HL-60/S4 treated with retinoic acid at 250 ng/mL for 4 days and 3 days (cell line): ENCODE results near the gene CAMP.
"Not testable (repeated sequence)": the region's sequence is repeated elsewhere in the genome, so short reads cannot be mapped to it uniquely, and the experiment has no call there.

Experiments used
- in situ Hi-C: fragments of 300-500 bp; cut with MboI; formaldehyde crosslinking; loops from 2 replicates; pipeline ENCODE4 v1.7.0; 2022; ENCODE audit warnings: low sequenced_read_pairs

The CAMP gene

DNA sequence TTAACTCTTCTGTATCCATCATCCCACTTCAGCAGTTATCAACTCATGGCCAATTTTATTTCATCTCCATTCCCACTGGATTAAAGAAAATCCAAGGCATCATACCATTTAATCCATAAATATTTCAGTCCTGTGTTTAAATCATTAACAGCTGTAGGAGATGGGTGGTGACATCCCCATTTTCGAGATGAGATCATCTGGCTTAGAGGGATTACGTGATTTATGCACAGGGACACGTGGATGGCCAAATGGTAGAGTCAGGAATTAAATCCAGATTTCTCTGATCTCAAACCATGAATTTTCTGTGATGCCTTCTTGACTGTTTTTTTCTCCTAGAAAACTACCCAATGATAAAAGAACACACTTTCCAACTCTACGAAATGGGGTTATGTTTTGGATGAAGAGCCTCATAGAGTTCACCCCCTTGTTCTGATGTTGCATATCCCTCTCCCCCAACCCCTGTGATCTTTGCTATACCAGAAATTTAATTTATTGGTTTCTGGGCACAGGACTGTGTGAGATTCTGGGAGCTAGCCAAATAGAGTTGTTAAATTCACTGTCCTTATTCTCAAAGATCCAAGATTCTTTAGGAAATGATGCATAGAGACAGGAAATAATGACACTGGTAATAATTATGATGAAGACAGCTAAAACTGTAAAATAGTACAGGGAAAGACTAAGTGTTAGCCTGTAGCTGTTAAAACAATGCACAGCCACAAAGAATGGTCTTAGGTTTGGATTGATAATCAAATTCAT is 25.0 kb downstream of the CAMP start:
- in situ Hi-C loops = no loop called here

DNA sequence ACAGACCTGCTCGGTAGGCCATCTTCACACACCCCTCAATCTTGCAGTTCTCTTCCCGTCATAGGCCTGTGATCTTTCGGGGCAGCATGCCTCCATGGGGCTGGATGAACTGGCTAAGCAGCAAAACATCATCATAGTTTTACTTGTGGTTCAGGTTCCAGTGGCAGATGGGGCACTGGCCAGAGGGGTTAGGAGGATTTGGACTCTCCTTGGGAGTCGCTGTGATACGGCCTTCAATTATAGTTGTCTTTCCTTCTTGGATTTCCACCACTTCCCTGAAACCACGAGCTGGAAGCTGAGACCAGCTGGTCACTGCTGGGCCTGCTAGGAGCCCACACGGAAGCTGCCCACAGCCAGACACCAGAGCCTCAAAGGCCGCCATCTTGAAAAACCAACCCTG is 33.3 kb downstream of the CAMP start:
- in situ Hi-C loops = no loop called here

DNA sequence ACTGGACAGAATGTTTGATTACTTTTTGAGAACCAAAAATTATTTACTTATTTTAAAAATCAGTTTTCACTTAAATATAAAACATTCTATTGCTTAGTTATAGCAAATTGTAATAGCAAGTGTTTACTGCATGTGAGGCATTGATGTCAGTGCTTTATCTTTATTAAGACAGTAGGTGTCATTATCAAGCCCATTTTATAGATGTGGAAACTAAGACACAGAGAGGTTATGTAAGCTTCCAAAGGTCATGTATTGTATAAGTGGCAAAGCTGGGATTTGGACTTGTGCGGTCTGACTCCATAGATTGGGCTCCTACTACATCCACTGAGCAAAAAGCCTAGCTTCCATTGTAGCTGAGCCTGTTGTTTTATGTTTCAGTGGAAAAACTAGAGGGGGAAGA is 35.2 kb downstream of the CAMP start:
- in situ Hi-C loops = no loop called here

DNA sequence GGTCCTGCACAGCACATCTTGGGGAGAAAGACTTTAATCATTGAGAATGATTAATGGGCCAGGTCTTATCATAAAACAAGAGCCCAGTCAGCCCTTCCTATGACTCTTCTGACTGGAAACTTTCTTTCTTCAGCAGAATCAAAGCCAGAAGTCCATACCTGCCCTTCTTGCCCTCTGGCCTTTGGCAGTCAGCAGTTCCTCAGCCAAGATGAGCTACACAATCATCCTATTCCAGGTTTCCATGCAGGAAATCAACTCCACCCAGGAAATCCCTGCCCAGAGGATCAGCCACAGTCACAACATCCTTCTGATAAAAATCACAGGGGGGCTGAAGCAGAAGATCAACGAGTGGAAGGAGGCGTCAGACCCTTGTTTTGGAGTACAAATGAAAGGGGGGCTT is 44.5 kb downstream of the CAMP start:
- in situ Hi-C loops = loop anchor here (10.0 kb wide), 1 partner anchor 167 kb away; the partner anchor contains the start of gene PLXNB1

DNA sequence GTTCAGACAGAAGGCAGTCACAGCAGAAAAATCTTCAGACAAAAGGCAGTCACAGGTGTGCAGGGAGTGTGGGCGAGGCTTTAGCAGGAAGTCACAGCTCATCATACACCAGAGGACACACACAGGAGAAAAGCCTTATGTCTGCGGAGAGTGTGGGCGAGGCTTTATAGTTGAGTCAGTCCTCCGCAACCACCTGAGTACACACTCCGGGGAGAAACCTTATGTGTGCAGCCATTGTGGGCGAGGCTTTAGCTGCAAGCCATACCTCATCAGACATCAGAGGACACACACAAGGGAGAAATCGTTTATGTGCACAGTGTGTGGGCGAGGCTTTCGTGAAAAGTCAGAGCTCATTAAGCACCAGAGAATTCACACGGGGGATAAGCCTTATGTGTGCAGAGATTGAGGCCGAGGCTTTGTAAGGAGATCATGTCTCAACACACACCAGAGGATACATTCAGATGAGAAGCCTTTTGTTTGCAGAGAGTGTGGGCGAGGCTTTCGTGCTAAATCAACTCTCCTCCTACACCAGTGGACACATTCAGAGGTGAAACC is 45.2 kb downstream of the CAMP start:
- in situ Hi-C loops = loop anchor here (10.0 kb wide), 1 partner anchor 166 kb away; the partner anchor contains the start of gene PLXNB1

DNA sequence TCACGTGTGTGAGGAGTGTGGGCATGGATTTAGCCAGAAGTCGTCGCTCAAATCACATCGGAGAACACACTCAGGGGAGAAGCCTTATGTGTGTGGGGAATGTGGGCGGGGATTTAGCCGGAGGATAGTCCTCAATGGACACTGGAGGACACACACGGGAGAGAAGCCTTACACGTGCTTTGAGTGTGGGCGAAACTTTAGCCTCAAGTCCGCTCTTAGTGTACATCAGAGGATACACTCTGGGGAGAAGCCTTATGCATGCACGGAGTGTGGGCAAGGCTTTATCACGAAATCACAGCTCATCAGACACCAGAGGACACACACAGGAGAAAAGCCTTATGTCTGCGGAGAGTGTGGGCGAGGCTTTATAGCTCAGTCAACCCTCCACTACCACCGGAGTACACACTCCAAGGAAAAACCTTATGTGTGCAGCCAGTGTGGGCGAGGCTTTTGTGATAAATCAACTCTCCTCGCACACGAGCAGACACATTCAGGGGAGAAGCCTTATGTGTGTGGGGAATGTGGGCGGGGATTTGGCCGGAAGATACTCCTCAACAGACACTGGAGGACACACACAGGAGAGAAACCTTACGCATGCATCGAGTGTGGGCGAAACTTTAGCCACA is 45.8 kb downstream of the CAMP start:
- in situ Hi-C loops = loop anchor here (10.0 kb wide), 1 partner anchor 166 kb away; the partner anchor contains the start of gene PLXNB1

DNA sequence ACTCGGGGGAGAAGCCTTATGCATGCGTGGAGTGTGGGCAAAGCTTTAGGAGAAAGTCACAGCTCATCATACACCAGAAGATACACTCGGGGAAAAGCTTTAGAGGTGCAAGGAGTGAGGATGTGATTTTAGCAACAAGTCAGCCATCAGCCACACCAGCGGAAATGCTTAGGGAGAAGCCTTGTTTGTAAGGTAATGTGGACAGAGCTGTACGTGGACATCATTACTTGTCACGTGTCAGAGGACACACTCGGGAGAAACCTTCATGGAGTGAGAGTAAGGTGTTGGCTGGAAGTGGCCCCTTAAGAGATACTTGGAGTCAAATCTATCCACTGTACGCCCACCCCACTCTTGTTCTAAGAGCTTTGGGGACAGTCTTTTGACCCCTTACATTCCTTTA is 46.3 kb downstream of the CAMP start:
- in situ Hi-C loops = loop anchor here (10.0 kb wide), 1 partner anchor 165 kb away; the partner anchor contains the start of gene PLXNB1

DNA sequence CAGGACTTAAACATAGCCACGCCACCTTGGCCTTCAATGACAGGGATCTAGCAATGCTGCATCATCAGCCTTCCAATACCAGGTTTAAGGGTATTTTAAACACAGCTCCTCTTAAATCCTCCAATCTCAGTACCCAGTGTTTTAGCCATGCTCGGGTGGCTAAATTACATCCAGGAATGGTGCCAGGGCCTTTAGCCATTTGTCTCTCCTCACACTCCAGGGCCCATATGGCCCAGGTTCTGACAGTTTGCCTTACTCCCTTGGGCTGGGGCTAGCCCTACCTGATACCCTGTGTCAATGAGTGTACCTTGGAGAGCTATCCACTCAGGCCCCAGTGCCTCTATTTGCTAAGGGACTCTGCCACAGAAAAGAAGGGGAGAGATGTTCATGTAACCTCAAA is 47.0 kb downstream of the CAMP start:
- in situ Hi-C loops = no loop called here

DNA sequence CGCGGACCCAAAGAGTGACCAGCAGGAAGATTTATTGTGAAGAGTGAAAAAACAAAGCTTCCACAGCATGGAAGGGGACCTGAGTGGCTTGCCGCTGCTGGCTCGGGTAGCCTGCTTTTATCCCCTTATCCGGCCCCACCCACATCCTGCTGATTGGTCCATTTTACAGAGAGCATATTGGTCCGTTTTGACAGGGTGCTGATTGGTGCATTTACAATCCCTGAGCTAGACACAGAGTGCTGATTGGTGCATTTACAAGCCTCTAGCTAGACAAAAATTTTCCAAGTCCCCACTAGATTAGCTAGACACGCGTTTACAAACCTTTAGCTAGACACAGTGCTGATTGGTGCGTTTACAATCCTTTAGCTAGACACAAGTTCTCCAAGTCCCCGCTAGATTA is 47.9 kb downstream of the CAMP start:
- in situ Hi-C loops = not testable (repeated sequence)

DNA sequence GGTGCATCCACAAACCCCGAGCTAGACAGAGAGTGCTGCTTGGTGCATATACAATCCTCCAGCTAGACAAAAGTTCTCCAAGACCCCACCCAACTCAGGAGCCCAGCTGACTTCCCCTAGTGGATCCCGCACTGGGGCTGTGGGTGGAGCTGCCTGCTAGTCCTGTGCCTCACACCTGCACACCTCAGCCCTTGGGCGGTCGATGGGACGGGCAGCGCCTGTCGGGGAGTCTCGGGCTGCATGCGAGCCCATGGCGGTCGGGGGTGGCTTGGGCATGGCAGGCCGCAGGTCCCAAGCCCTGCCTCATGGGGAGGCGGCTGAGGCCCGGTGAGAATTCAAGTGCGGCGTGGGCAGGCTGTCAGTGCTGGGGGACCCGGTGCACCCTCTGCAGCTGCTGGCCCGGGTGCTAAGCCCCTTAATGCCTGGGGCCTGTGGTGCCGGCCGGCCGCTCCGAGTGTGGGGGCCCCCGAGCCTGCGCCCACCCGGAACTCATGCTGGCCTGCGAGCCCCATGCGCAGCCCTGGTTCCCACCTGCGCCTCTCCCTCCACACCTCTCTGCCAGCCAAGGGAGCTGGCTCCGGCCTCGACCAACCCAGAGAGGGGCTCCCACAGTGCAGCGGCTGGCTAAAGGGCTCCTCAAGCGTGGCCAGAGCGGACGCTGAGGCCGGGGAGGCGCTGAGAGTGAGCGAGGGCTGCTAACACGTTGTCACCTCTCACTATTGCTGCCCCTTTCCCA is 48.6 kb downstream of the CAMP start:
- in situ Hi-C loops = no loop called here

DNA sequence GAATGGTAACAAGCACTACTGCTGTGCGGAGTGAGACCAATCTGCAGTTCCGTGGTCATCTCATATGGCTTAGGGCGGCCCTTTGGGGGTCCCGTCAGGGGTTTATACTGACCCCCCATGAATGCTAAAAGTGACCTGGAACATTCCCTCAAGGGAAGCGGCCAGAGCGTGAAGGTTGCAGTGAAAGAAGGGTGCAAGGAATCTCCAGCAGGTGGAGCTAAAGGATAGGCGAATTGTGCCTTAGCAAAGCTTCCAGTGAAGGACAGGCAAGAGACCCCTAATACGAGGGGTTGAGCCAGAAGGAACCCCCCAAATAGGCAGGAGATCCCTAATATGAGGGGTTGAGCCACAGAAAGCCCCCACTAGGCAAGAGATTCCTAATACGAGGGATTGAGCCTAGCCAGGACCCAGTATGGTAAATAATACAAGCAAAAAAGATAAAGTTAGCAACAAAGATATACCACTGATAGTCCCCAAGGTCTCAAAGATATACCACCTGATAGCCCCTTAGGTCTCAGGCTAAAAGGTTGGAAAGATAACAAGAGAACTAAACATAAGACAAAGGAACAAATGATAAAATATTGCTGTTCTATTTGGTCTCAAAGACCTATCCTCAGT is 50.4 kb downstream of the CAMP start:
- in situ Hi-C loops = no loop called here

DNA sequence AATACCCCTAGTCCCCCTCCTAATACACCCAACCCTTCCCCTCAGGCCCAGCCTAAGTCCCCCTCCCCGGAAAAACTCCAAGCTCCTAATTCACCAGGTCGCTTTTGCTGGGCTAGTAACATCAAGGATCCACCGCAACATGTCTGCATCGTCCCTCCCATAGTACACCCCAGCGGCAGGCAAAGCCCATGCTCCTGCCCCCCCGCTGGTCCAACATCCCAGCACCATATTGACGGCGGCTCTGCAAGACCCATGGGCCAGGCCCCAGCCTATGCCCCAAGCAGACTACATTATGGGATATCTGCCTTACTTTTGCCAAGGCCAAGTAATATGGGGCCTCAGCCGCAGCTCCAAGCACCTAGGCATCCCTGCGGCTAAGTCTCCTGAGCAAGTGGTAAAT is 51.2 kb downstream of the CAMP start:
- in situ Hi-C loops = no loop called here
